Endodermal cell (in vitro differentiated cells): Measurements from ENCODE around the gene TMEM141. TPM values are rescaled to one million over a fixed set of nuclear protein-coding genes. Genes with fewer than 3 reads are reported as not detected.
"Not testable (repeated sequence)": the region's sequence is repeated elsewhere in the genome, so short reads cannot be mapped to it uniquely, and the experiment has no call there.

Source experiments
- DNase-seq: peaks from one replicate; pipeline ENCODE4 v3.0.0-alpha.2; 2017
- H3K27ac ChIP-seq: 2 replicates; pipeline ENCODE4 v1.5.1; 2013; ENCODE audit warnings: mild to moderate bottlenecking, low read depth, low read length, moderate library complexity
- H3K27me3 ChIP-seq: 2 replicates; pipeline ENCODE4 v1.6.1; 2013; ENCODE audit warnings: mild to moderate bottlenecking, low read length, moderate library complexity; ENCODE audit not compliant: insufficient read depth, control insufficient read depth, poor library complexity, severe bottlenecking
- H3K36me3 ChIP-seq: 2 replicates; pipeline ENCODE4 v1.7.0; 2013; ENCODE audit warnings: mild to moderate bottlenecking, low read length, moderate library complexity; ENCODE audit not compliant: control insufficient read depth, insufficient read depth
- H3K4me1 ChIP-seq: one replicate; pipeline ENCODE4 v1.7.0; 2013; ENCODE audit warnings: low read length; ENCODE audit not compliant: control insufficient read depth, insufficient read depth
- H3K4me3 ChIP-seq: 2 replicates; pipeline ENCODE4 v1.5.1; 2013; ENCODE audit warnings: mild to moderate bottlenecking, low read length, moderate library complexity
- H3K9ac ChIP-seq: 2 replicates; pipeline ENCODE4 v1.6.1; 2013; ENCODE audit warnings: mild to moderate bottlenecking, low read length, moderate library complexity; ENCODE audit not compliant: poor library complexity, severe bottlenecking; ENCODE audit errors: extremely low read depth
- H3K9me3 ChIP-seq: 2 replicates; pipeline ENCODE4 v1.6.1; 2013; ENCODE audit warnings: mild to moderate bottlenecking, low read length, moderate library complexity; ENCODE audit not compliant: control insufficient read depth
- H3K27ac Mint-ChIP-seq: 2 replicates; pipeline ENCODE4 v1.8.0; 2020; ENCODE audit warnings: mixed read lengths
- H3K27me3 Mint-ChIP-seq: 2 replicates; pipeline ENCODE4 v1.8.0; 2021; ENCODE audit warnings: mild to moderate bottlenecking, mixed read lengths; ENCODE audit not compliant: insufficient read depth
- H3K36me3 Mint-ChIP-seq: 2 replicates; pipeline ENCODE4 v1.8.0; 2020; ENCODE audit warnings: low read depth, mixed read lengths
- H3K4me1 Mint-ChIP-seq: 2 replicates; pipeline ENCODE4 v1.8.0; 2020; ENCODE audit warnings: mixed read lengths
- H3K4me3 Mint-ChIP-seq: 2 replicates; pipeline ENCODE4 v1.8.0; 2020; ENCODE audit warnings: mild to moderate bottlenecking, moderate library complexity, mixed read lengths
- H3K9me3 Mint-ChIP-seq: 2 replicates; pipeline ENCODE4 v1.8.0; 2020; ENCODE audit warnings: mild to moderate bottlenecking, mixed read lengths
- WGBS, 2 experiments: methylation state at CpG; one replicate each; pipeline versions ENCODE4 v1.1.5 to v1.1.7; 2013; ENCODE audit warnings: missing lambda C conversion rate in 2 of 2, mixed read lengths in 1 of 2; ENCODE audit not compliant: insufficient coverage in 1 of 2, insufficient read length in 1 of 2; 5-methylcytosine and 5-hydroxymethylcytosine counted together
- microRNA-seq: library from miRNA; unstranded; fragments of <30 nt; microRNA quantifications from one replicate; pipeline ENCODE4 v1.2.0, GENCODE V29; 2020; ENCODE audit warnings: borderline microRNAs expressed
- total RNA-seq, 2 donors: library from RNA; stranded (reverse); fragmentation: NEBNext Ultra II Directional in 1 of 2; extraction: Animal tissue kit (Norgen Biotek cat#: 25700) in 1 of 2; gene quantifications; 2 replicates in 1 of 2; 3 replicates in 1 of 2; pipeline ENCODE4 v1.2.1, GENCODE V29; 2021
- TF ChIP-seq, protein P1 (sequence below): fragments of 200-600 bp; sonication (generic); conservative IDR thresholded peaks from 2 replicates; pipeline ENCODE4 v1.5.0; 2021; ENCODE audit warnings: antibody characterized with exemption, mild to moderate bottlenecking

TMEM141 gene
- total RNA-seq, 2 donors from 2014 or later = 215 to 339 TPM

- H3K9me3 ChIP-seq = no peaks in the 10 kb centered on the region
- Mint-ChIP-seq H3K27ac (peak overlapping the region; percentile 82), H3K36me3 (peaks cover 6% of the 10 kb centered on the region), H3K27me3 (peaks cover 18% of the 10 kb centered on the region), H3K4me3 (no peak overlapping the region), H3K4me1 (peaks cover 10% of the 10 kb centered on the region), H3K9me3 (peaks cover 5% of the 10 kb centered on the region)
- H3K9ac ChIP-seq = no peak overlapping the region
- DNase-seq = peak; percentile 73
- H3K4me1 ChIP-seq = peaks cover 10% of the 10 kb centered on the region
- no peaks in the 10 kb centered on the region for H3K27me3 ChIP-seq
- peak overlapping the region; percentile 24 for H3K27ac ChIP-seq
- TF ChIP-seq, protein P1, sequence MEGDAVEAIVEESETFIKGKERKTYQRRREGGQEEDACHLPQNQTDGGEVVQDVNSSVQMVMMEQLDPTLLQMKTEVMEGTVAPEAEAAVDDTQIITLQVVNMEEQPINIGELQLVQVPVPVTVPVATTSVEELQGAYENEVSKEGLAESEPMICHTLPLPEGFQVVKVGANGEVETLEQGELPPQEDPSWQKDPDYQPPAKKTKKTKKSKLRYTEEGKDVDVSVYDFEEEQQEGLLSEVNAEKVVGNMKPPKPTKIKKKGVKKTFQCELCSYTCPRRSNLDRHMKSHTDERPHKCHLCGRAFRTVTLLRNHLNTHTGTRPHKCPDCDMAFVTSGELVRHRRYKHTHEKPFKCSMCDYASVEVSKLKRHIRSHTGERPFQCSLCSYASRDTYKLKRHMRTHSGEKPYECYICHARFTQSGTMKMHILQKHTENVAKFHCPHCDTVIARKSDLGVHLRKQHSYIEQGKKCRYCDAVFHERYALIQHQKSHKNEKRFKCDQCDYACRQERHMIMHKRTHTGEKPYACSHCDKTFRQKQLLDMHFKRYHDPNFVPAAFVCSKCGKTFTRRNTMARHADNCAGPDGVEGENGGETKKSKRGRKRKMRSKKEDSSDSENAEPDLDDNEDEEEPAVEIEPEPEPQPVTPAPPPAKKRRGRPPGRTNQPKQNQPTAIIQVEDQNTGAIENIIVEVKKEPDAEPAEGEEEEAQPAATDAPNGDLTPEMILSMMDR = no peak
- H3K4me3 ChIP-seq = no peak overlapping the region
- H3K36me3 ChIP-seq = no peaks in the 10 kb centered on the region
- 78 to 79% methylated on average over 11 to 28 of the region's 28 CpGs for WGBS, 2 experiments
Measured at GRCh38 chr9:136840877-136841645, 49.9 kb downstream of the TMEM141 start.

GRCh38 chr9:136841646-136842379 lies 50.7 kb downstream of the TMEM141 start:
- H3K4me3 ChIP-seq, H3K36me3 Mint-ChIP-seq, DNase-seq, H3K4me1 ChIP-seq, H3K4me3 Mint-ChIP-seq, H3K9me3 ChIP-seq, H3K27me3 ChIP-seq, H3K27ac Mint-ChIP-seq, H3K9ac ChIP-seq, H3K36me3 ChIP-seq: not testable (repeated sequence)
- H3K27me3 Mint-ChIP-seq = peaks cover 23% of the 10 kb centered on the region
- 67 to 68% methylated on average over 8 to 16 of the region's 16 CpGs for WGBS, 2 experiments
- peaks cover 10% of the 10 kb centered on the region for H3K9me3 Mint-ChIP-seq
- peaks cover 10% of the 10 kb centered on the region for H3K4me1 Mint-ChIP-seq
- H3K27ac ChIP-seq = peak overlapping the region; percentile 24

GRCh38 chr9:136842380-136842948 lies 51.3 kb downstream of the TMEM141 start, which contains the start of gene AJM1:
Gene AJM1 (plus strand): TSS chr9:136842478. CDS start chr9:136844415, 1,937 bp downstream.
- H3K27me3 ChIP-seq, H3K4me1 ChIP-seq, H3K9me3 ChIP-seq, H3K36me3 ChIP-seq, H3K36me3 Mint-ChIP-seq, H3K4me3 ChIP-seq, H3K4me3 Mint-ChIP-seq, H3K9ac ChIP-seq: not testable (repeated sequence)
- TF ChIP-seq, protein P1 = peak; percentile 91
- H3K27me3 Mint-ChIP-seq = peaks cover 27% of the 10 kb centered on the region
- peak within 1 kb of the TSS; percentile 24 for H3K27ac ChIP-seq
- peak within 1 kb of the TSS; percentile 82 for H3K27ac Mint-ChIP-seq
- H3K4me1 Mint-ChIP-seq = peaks cover 10% of the 10 kb centered on the region
- peaks cover 12% of the 10 kb centered on the region for H3K9me3 Mint-ChIP-seq
- peak; percentile 95 for DNase-seq
- WGBS, 2 experiments = 0 to 17% methylated on average over 4 to 23 of the region's 27 CpGs

Small RNA genes lying within 50 kb of the gene (microRNA-seq; reads per million reads assigned to microRNA genes)
- gene MIR4292 = not detected
- gene MIR6722 = not detected

Other genes with a start within 250 kb of the TMEM141 start
- 10 to 100 TPM; 23.4 to 24.2 TPM for gene NOTCH1, start 245.3 kb upstream of the TMEM141 start, total RNA-seq
- 10 to 100 TPM; 31.5 to 34.0 TPM for gene EGFL7, start 128.4 kb upstream of the TMEM141 start, total RNA-seq
- gene AGPAT2, start 103.9 kb upstream of the TMEM141 start, total RNA-seq = 10 to 100 TPM; 33.4 to 39.8 TPM
- 10 to 100 TPM; 35.1 to 45.4 TPM for gene DIPK1B, start 78.8 kb upstream of the TMEM141 start, total RNA-seq
- 1 to 10 TPM in 1 of 2 donors, under 1 TPM in 1; 0.91 to 1.1 TPM for gene LCN10, start 48.4 kb upstream of the TMEM141 start, total RNA-seq
- gene LCN6, start 42.8 kb upstream of the TMEM141 start, total RNA-seq = not detected
- not detected for gene LCN8, start 33.1 kb upstream of the TMEM141 start, total RNA-seq
- 1 to 10 TPM in 1 of 2 donors, under 1 TPM in 1; 0.51 to 1.2 TPM for gene LCN15, start 26.8 kb upstream of the TMEM141 start, total RNA-seq
- 10 to 100 TPM; 10.9 to 13.4 TPM for gene CCDC183, start 5.0 kb downstream of the TMEM141 start, total RNA-seq
- gene RABL6, start 16.6 kb downstream of the TMEM141 start, total RNA-seq = 100 to 1,000 TPM; 159 to 206 TPM
- gene AJM1, start 51.1 kb downstream of the TMEM141 start, total RNA-seq = 1 to 10 TPM; 1.4 to 3.5 TPM
- gene PHPT1, start 58.1 kb downstream of the TMEM141 start, total RNA-seq = 100 to 1,000 TPM; 107 to 122 TPM
- gene MAMDC4, start 61.0 kb downstream of the TMEM141 start, total RNA-seq = 10 to 100 TPM in 1 of 2 donors, 1 to 10 TPM in 1; 6.8 to 15.4 TPM
- 100 to 1,000 TPM; 326 to 339 TPM for gene EDF1, start 75.0 kb downstream of the TMEM141 start, total RNA-seq
- 10 to 100 TPM; 45.9 to 55.1 TPM for gene TRAF2, start 95.2 kb downstream of the TMEM141 start, total RNA-seq
- gene FBXW5, start 153.4 kb downstream of the TMEM141 start, total RNA-seq = 10 to 100 TPM; 64.2 to 76.5 TPM
- gene C8G, start 153.9 kb downstream of the TMEM141 start, total RNA-seq = 1 to 10 TPM; 1.2 to 1.6 TPM
- 1 to 10 TPM; 2.1 to 4.4 TPM for gene LCN12, start 160.9 kb downstream of the TMEM141 start, total RNA-seq
- 10 to 100 TPM; 13.8 to 22.1 TPM for gene PTGDS, start 186.2 kb downstream of the TMEM141 start, total RNA-seq
- gene LCNL1, start 191.6 kb downstream of the TMEM141 start, total RNA-seq = 1 to 10 TPM; 1.4 to 2.2 TPM
- gene PAXX, start 201.1 kb downstream of the TMEM141 start, total RNA-seq = 10 to 100 TPM; 58.3 to 66.7 TPM
- gene CLIC3, start 205.2 kb downstream of the TMEM141 start, total RNA-seq = under 1 TPM in 1 of 2 donors, not detected in 1; 0.46 TPM
- gene ABCA2, start 236.9 kb downstream of the TMEM141 start, total RNA-seq = 10 to 100 TPM; 21.5 to 30.0 TPM
- not detected for gene FUT7, start 240.7 kb downstream of the TMEM141 start, total RNA-seq